GM11168 (cell line): Measurements from ENCODE around the gene EPB41L1.

ENCODE experiments used
- in situ Hi-C: fragments of 300-500 bp; cut with MboI; formaldehyde crosslinking; loops from one replicate; pipeline ENCODE4 v1.12.0; 2022; ENCODE audit warnings: low sequenced_read_pairs; ENCODE audit not compliant: unreplicated experiment

The EPB41L1 gene

GRCh38 chr20:36182604-36183154 lies 28.1 kb downstream of the EPB41L1 start:
- in situ Hi-C loops = no loop called here

GRCh38 chr20:36183155-36183944 lies 28.8 kb downstream of the EPB41L1 start:
- in situ Hi-C loops = no loop called here

GRCh38 chr20:36184816-36185776 lies 30.6 kb downstream of the EPB41L1 start:
- in situ Hi-C loops = no loop called here

- in situ Hi-C loops = no loop called here
Measured at GRCh38 chr20:36193977-36194712, 39.6 kb downstream of the EPB41L1 start.

- in situ Hi-C loops = no loop called here
Measured at GRCh38 chr20:36196676-36197075, 42.1 kb downstream of the EPB41L1 start.

- in situ Hi-C loops = no loop called here
Measured at GRCh38 chr20:36197271-36197670, 42.7 kb downstream of the EPB41L1 start.

GRCh38 chr20:36199345-36200257 lies 45.1 kb downstream of the EPB41L1 start:
- in situ Hi-C loops = loop anchor here (5.0 kb wide), 1 partner anchor 243 kb away; no protein-coding TSS in a partner anchor

- in situ Hi-C loops = loop anchor here (5.0 kb wide), 1 partner anchor 242 kb away; no protein-coding TSS in a partner anchor
Measured at GRCh38 chr20:36200451-36200850, 45.9 kb downstream of the EPB41L1 start.

- in situ Hi-C loops = loop anchor here (5.0 kb wide), 1 partner anchor 241 kb away; no protein-coding TSS in a partner anchor
Measured at GRCh38 chr20:36201198-36201597, 46.7 kb downstream of the EPB41L1 start.

GRCh38 chr20:36202891-36203338 lies 48.4 kb downstream of the EPB41L1 start:
- in situ Hi-C loops = loop anchor here (5.0 kb wide), 1 partner anchor 239 kb away; no protein-coding TSS in a partner anchor

GRCh38 chr20:36203861-36204260 lies 49.3 kb downstream of the EPB41L1 start:
- in situ Hi-C loops = loop anchor here (5.0 kb wide), 1 partner anchor 238 kb away; no protein-coding TSS in a partner anchor

GRCh38 chr20:36205026-36205425 lies 50.5 kb downstream of the EPB41L1 start:
- in situ Hi-C loops = no loop called here

- in situ Hi-C loops = no loop called here
Measured at GRCh38 chr20:36206068-36206467, 51.5 kb downstream of the EPB41L1 start.

- in situ Hi-C loops = no loop called here
Measured at GRCh38 chr20:36206641-36207040, 52.1 kb downstream of the EPB41L1 start.

GRCh38 chr20:36207602-36208001 lies 53.1 kb downstream of the EPB41L1 start:
- in situ Hi-C loops = no loop called here

- in situ Hi-C loops = no loop called here
Measured at GRCh38 chr20:36208257-36208656, 53.7 kb downstream of the EPB41L1 start.

GRCh38 chr20:36210436-36211021 lies 56.0 kb downstream of the EPB41L1 start:
- in situ Hi-C loops = no loop called here

- in situ Hi-C loops = no loop called here
Measured at GRCh38 chr20:36213362-36213761, 58.8 kb downstream of the EPB41L1 start.
